Liver (tissue), 9 donors: ENCODE results near the gene TMEM119. TPM values are rescaled to one million over a fixed set of nuclear protein-coding genes. Genes with fewer than 3 reads are reported as not detected.

Source experiments
- DNase-seq: peaks from one replicate; pipeline ENCODE4 v3.0.0-alpha.2; 2017; ENCODE audit warnings: low spot score
- H3K27ac ChIP-seq, 2 donors: one replicate each; pipeline ENCODE4 v1.7.0; 2013; ENCODE audit warnings: inconsistent platforms in 2 of 2, low read length in 2 of 2, control low read depth in 1 of 2, low read depth in 1 of 2, mild to moderate bottlenecking in 1 of 2
- H3K27me3 ChIP-seq, 4 donors: one replicate each; pipeline versions ENCODE4 v1.6.1 to v1.7.0; 2013; ENCODE audit warnings: low read length in 3 of 4, inconsistent platforms in 1 of 4, mild to moderate bottlenecking in 1 of 4, moderate library complexity in 1 of 4; ENCODE audit not compliant: control insufficient read depth in 4 of 4, insufficient read depth in 4 of 4
- H3K36me3 ChIP-seq, 4 donors: one replicate each; pipeline versions ENCODE4 v1.6.1 to v1.7.0; 2013; ENCODE audit warnings: low read length in 3 of 4, mild to moderate bottlenecking in 3 of 4, low read depth in 1 of 4, moderate library complexity in 1 of 4; ENCODE audit not compliant: control insufficient read depth in 4 of 4, insufficient read depth in 3 of 4
- H3K4me1 ChIP-seq, 4 donors: one replicate each; pipeline versions ENCODE4 v1.6.1 to v1.7.0; 2013; ENCODE audit warnings: low read length in 3 of 4, mild to moderate bottlenecking in 3 of 4, moderate library complexity in 1 of 4; ENCODE audit not compliant: control insufficient read depth in 4 of 4, insufficient read depth in 4 of 4
- H3K4me3 ChIP-seq, 3 donors: one replicate each; pipeline versions ENCODE4 v1.6.1 to v1.7.0; 2013; ENCODE audit warnings: low read length in 3 of 3, control low read depth in 1 of 3, low read depth in 1 of 3, mild to moderate bottlenecking in 1 of 3
- H3K9ac ChIP-seq, 2 donors: one replicate each; pipeline ENCODE4 v1.7.0; 2013; ENCODE audit warnings: low read length in 2 of 2, mild to moderate bottlenecking in 2 of 2, moderate library complexity in 2 of 2, control low read depth in 1 of 2, low read depth in 1 of 2
- H3K9me3 ChIP-seq, 4 donors: one replicate each; pipeline versions ENCODE4 v1.6.1 to v1.7.0; 2013; ENCODE audit warnings: low read length in 3 of 4; ENCODE audit not compliant: control insufficient read depth in 4 of 4
- CTCF ChIP-seq: fragments of 150-350 bp; IDR thresholded peaks from 2 replicates; pipeline ENCODE4 v1.5.1; 2017; ENCODE audit warnings: improper control_type of control experiment, low read depth, low read length; ENCODE audit not compliant: missing input control
- EGR1 ChIP-seq, 2 donors: IDR thresholded peaks; 2 replicates each; pipeline ENCODE4 v1.6.1; 2016 to 2018; ENCODE audit warnings: antibody characterized with exemption in 2 of 2, low read depth in 2 of 2
- FOXA2 ChIP-seq: IDR thresholded peaks from 2 replicates; pipeline ENCODE4 v1.6.1; 2016; ENCODE audit warnings: antibody characterized with exemption
- GABPA ChIP-seq, 2 donors: IDR thresholded peaks in 1 of 2; conservative IDR thresholded peaks in 1 of 2; 2 replicates each; pipeline ENCODE4 v1.6.1; 2016; ENCODE audit warnings: antibody characterized with exemption in 2 of 2, mild to moderate bottlenecking in 1 of 2, moderate library complexity in 1 of 2
- HNF4A ChIP-seq, 2 donors: conservative IDR thresholded peaks; 2 replicates each; pipeline ENCODE4 v1.6.1; 2016; ENCODE audit warnings: antibody characterized with exemption in 2 of 2, mild to moderate bottlenecking in 2 of 2
- HNF4G ChIP-seq: IDR thresholded peaks from 2 replicates; pipeline ENCODE4 v1.6.1; 2016; ENCODE audit warnings: antibody characterized with exemption
- JUND ChIP-seq, 2 donors: IDR thresholded peaks; 2 replicates each; pipeline ENCODE4 v1.6.1; 2016; ENCODE audit warnings: antibody characterized with exemption in 2 of 2
- MAX ChIP-seq: IDR thresholded peaks from 2 replicates; pipeline ENCODE4 v1.6.1; 2016; ENCODE audit warnings: antibody characterized with exemption
- NR2F2 ChIP-seq: IDR thresholded peaks from 2 replicates; pipeline ENCODE4 v1.6.1; 2016; ENCODE audit warnings: antibody characterized with exemption
- RAD21 ChIP-seq, 2 donors: IDR thresholded peaks; 2 replicates each; pipeline ENCODE4 v1.6.1; 2016; ENCODE audit warnings: antibody characterized with exemption in 2 of 2, mild to moderate bottlenecking in 2 of 2
- RXRA ChIP-seq, 2 donors: IDR thresholded peaks; 2 replicates each; pipeline ENCODE4 v1.6.1; 2017 to 2018; ENCODE audit warnings: antibody characterized with exemption in 2 of 2, mild to moderate bottlenecking in 1 of 2
- SP1 ChIP-seq: IDR thresholded peaks from 2 replicates; pipeline ENCODE4 v1.6.1; 2018; ENCODE audit warnings: antibody characterized with exemption, mild to moderate bottlenecking
- TAF1 ChIP-seq: conservative IDR thresholded peaks from 2 replicates; pipeline ENCODE4 v1.6.1; 2016; ENCODE audit warnings: antibody characterized with exemption, mild to moderate bottlenecking
- YY1 ChIP-seq: IDR thresholded peaks from 2 replicates; pipeline ENCODE4 v1.6.1; 2016; ENCODE audit warnings: antibody characterized with exemption, mild to moderate bottlenecking
- WGBS: extraction: QIAGEN DNeasy Blood & Tissue Kit; methylation state at CpG from one replicate; pipeline ENCODE4 v1.1.7; 2013; 5-methylcytosine and 5-hydroxymethylcytosine counted together
- polyA plus RNA-seq, 2 donors: library from polyadenylated mRNA; stranded (reverse) in 1 of 2; unstranded in 1 of 2; fragments of 200-250 nt in 1 of 2; fragments of >200 nt in 1 of 2; fragmentation: Nextera tagmentation in 1 of 2; extraction: Ambion mirVana in 1 of 2; gene quantifications; one replicate each; pipeline versions ENCODE4 v1.2.1 to v1.2.3, GENCODE V29; 2013 to 2015
- total RNA-seq, 2 donors: library from RNA; depleted of rRNA; stranded (reverse); fragments of >200 nt; gene quantifications; one replicate each; pipeline ENCODE4 v1.2.3, GENCODE V29; 2014
- TF ChIP-seq, protein P1 (sequence below): IDR thresholded peaks from 2 replicates; pipeline ENCODE4 v1.6.1; 2016; ENCODE audit warnings: antibody characterized with exemption
- TF ChIP-seq, protein P2 (sequence below): IDR thresholded peaks from 2 replicates; pipeline ENCODE4 v1.6.1; 2016; ENCODE audit warnings: antibody characterized with exemption, mild to moderate bottlenecking
- donor health status: healthy.
- donor health status: healthy.
- donor health status: healthy.
- donor health status: healthy.
- donor health status: healthy.

The TMEM119 gene
- total and polyA plus RNA-seq, 4 donors = 0.14 to 2.6 (median 0.38) TPM

GRCh38 chr12:108609537-108610335, 11.9 kb upstream of the TMEM119 start (continued):
- TF ChIP-seq MAX (no peak), HNF4G (no peak), YY1 (no peak), HNF4A (conservative IDR thresholded peaks at IDR 0.05) (no peak)
- TF ChIP-seq, protein P1, sequence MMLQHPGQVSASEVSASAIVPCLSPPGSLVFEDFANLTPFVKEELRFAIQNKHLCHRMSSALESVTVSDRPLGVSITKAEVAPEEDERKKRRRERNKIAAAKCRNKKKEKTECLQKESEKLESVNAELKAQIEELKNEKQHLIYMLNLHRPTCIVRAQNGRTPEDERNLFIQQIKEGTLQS = no peak

- Histone ChIP-seq H3K27ac (no peak overlapping the region), H3K9ac (no peak overlapping the region), H3K4me1 (no peaks in the 10 kb centered on the region), H3K9me3 (no peaks in the 10 kb centered on the region), H3K4me3 (no peak overlapping the region), H3K27me3 (no peaks in the 10 kb centered on the region), H3K36me3 (no peaks in the 10 kb centered on the region)
- TF ChIP-seq TAF1 (no peak), FOXA2 (no peak), EGR1 (IDR thresholded peaks at IDR 0.05; ENCODE audit: low read depth in 2 of 2) (no peak), HNF4G (no peak), SP1 (no peak), RXRA (IDR thresholded peaks at IDR 0.05) (no peak), JUND (IDR thresholded peaks at IDR 0.05) (no peak), RAD21 (IDR thresholded peaks at IDR 0.05) (no peak), CTCF (no peak), GABPA (IDR thresholded peaks at IDR 0.05 in 1 of 2, conservative IDR thresholded peaks at IDR 0.05 in 1 of 2) (no peak), HNF4A (conservative IDR thresholded peaks at IDR 0.05) (no peak), NR2F2 (no peak)
- TF ChIP-seq, protein P2, sequence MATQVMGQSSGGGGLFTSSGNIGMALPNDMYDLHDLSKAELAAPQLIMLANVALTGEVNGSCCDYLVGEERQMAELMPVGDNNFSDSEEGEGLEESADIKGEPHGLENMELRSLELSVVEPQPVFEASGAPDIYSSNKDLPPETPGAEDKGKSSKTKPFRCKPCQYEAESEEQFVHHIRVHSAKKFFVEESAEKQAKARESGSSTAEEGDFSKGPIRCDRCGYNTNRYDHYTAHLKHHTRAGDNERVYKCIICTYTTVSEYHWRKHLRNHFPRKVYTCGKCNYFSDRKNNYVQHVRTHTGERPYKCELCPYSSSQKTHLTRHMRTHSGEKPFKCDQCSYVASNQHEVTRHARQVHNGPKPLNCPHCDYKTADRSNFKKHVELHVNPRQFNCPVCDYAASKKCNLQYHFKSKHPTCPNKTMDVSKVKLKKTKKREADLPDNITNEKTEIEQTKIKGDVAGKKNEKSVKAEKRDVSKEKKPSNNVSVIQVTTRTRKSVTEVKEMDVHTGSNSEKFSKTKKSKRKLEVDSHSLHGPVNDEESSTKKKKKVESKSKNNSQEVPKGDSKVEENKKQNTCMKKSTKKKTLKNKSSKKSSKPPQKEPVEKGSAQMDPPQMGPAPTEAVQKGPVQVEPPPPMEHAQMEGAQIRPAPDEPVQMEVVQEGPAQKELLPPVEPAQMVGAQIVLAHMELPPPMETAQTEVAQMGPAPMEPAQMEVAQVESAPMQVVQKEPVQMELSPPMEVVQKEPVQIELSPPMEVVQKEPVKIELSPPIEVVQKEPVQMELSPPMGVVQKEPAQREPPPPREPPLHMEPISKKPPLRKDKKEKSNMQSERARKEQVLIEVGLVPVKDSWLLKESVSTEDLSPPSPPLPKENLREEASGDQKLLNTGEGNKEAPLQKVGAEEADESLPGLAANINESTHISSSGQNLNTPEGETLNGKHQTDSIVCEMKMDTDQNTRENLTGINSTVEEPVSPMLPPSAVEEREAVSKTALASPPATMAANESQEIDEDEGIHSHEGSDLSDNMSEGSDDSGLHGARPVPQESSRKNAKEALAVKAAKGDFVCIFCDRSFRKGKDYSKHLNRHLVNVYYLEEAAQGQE = no peak
- TF ChIP-seq, protein P1 = no peak
- WGBS = 83% methylated on average over 5 of the region's 5 CpGs
- DNase-seq = no peak
These were observed 10.7 kb upstream of the TMEM119 start for GRCh38 chr12:108608616-108609015.
